ENCODE results near the gene TRIM67.
"Not testable (repeated sequence)": the region's sequence is repeated elsewhere in the genome, so short reads cannot be mapped to it uniquely, and the experiment has no call there.

Gene TRIM67

GRCh38 chr1:231161667-231162296 lies at the start of gene TRIM67:
Gene TRIM67, plus strand, starts transcription at chr1:231162058. Its CDS starts 912 bp downstream, at chr1:231162970.
- no peak for DNase-seq

- no peak for DNase-seq
These were observed 45.1 kb upstream of the TRIM67 start for GRCh38 chr1:231116738-231117137.

GRCh38 chr1:231118704-231119453 lies 43.0 kb upstream of the TRIM67 start:
- no peak for DNase-seq

GRCh38 chr1:231121533-231121932 lies 40.3 kb upstream of the TRIM67 start:
- no peak for DNase-seq

- DNase-seq = no peak
These were observed 39.7 kb upstream of the TRIM67 start for GRCh38 chr1:231122143-231122542.

GRCh38 chr1:231124746-231125145 lies 37.1 kb upstream of the TRIM67 start:
- no peak for DNase-seq

- no peak for DNase-seq
These were observed 35.8 kb upstream of the TRIM67 start for GRCh38 chr1:231125972-231126580.

- DNase-seq = not testable (repeated sequence)
These were observed 34.8 kb upstream of the TRIM67 start for GRCh38 chr1:231127106-231127505.

- DNase-seq = not testable (repeated sequence)
These were observed 33.4 kb upstream of the TRIM67 start for GRCh38 chr1:231128471-231128870.

- no peak for DNase-seq
These were observed 31.3 kb upstream of the TRIM67 start for GRCh38 chr1:231130544-231130943.

GRCh38 chr1:231132591-231132990 lies 29.3 kb upstream of the TRIM67 start:
- DNase-seq = not testable (repeated sequence)

- no peak for DNase-seq
These were observed 27.2 kb upstream of the TRIM67 start for GRCh38 chr1:231134624-231135023.

GRCh38 chr1:231138236-231138635 lies 23.6 kb upstream of the TRIM67 start:
- DNase-seq = no peak

GRCh38 chr1:231139125-231139649 lies 22.7 kb upstream of the TRIM67 start:
- no peak for DNase-seq

GRCh38 chr1:231139659-231140654 lies 21.9 kb upstream of the TRIM67 start:
- no peak for DNase-seq

- DNase-seq = no peak
These were observed 17.3 kb upstream of the TRIM67 start for GRCh38 chr1:231144416-231145193.

- DNase-seq = no peak
These were observed 14.0 kb upstream of the TRIM67 start for GRCh38 chr1:231147896-231148295.

GRCh38 chr1:231151811-231152210 lies 10.0 kb upstream of the TRIM67 start:
- no peak for DNase-seq

- no peak for DNase-seq
These were observed 8.1 kb upstream of the TRIM67 start for GRCh38 chr1:231153726-231154125.

- DNase-seq = no peak
These were observed 6.0 kb upstream of the TRIM67 start for GRCh38 chr1:231155808-231156207.

- DNase-seq = no peak
These were observed 4.5 kb upstream of the TRIM67 start for GRCh38 chr1:231157311-231157710.

GRCh38 chr1:231158141-231158540 lies 3.7 kb upstream of the TRIM67 start:
- not testable (repeated sequence) for DNase-seq
